H9 (cell line): ENCODE measurements around the gene DNM2. TPM values are rescaled to one million over a fixed set of nuclear protein-coding genes. Genes with fewer than 3 reads are reported as not detected.

Source experiments
- DNase-seq: peaks from one replicate; pipeline ENCODE4 v3.0.0-alpha.2; 2017
- H2AFZ ChIP-seq: one replicate; pipeline ENCODE4 v1.6.1; 2013; ENCODE audit warnings: mild to moderate bottlenecking, low read length, control low read depth, moderate library complexity
- H2AK5ac ChIP-seq: 2 replicates; pipeline ENCODE4 v1.6.1; 2013; ENCODE audit warnings: low read length, control low read depth, mixed read lengths; ENCODE audit not compliant: insufficient read length
- H2BK120ac ChIP-seq: one replicate; pipeline ENCODE4 v1.6.1; 2013; ENCODE audit warnings: low read depth, mild to moderate bottlenecking, low read length, control low read depth, inconsistent platforms; ENCODE audit not compliant: poor library complexity, severe bottlenecking
- H2BK12ac ChIP-seq: 2 replicates; pipeline ENCODE4 v1.6.1; 2013; ENCODE audit warnings: low read length, control low read depth, mixed read lengths, low read depth; ENCODE audit not compliant: insufficient read length
- H2BK15ac ChIP-seq: 2 replicates; pipeline ENCODE4 v1.6.1; 2013; ENCODE audit warnings: low read depth, low read length, control low read depth
- H2BK20ac ChIP-seq: one replicate; pipeline ENCODE4 v1.6.1; 2013; ENCODE audit warnings: low read depth, mild to moderate bottlenecking, low read length, control low read depth, inconsistent platforms; ENCODE audit not compliant: poor library complexity, severe bottlenecking
- H2BK5ac ChIP-seq: 2 replicates; pipeline ENCODE4 v1.6.1; 2013; ENCODE audit warnings: low read length, control low read depth, mixed read lengths; ENCODE audit not compliant: insufficient read length
- H3K14ac ChIP-seq: 2 replicates; pipeline ENCODE4 v1.6.1; 2013; ENCODE audit warnings: low read length, control low read depth; ENCODE audit not compliant: insufficient read depth
- H3K18ac ChIP-seq: 2 replicates; pipeline ENCODE4 v1.6.1; 2013; ENCODE audit warnings: low read depth, mild to moderate bottlenecking, mixed read lengths, low read length, control low read depth; ENCODE audit not compliant: insufficient read length
- H3K23ac ChIP-seq: 2 replicates; pipeline ENCODE4 v1.6.1; 2013; ENCODE audit warnings: low read length, control low read depth, mixed read lengths, low read depth; ENCODE audit not compliant: insufficient read length
- H3K23me2 ChIP-seq: 2 replicates; pipeline ENCODE4 v1.6.1; 2013; ENCODE audit warnings: low read depth, mild to moderate bottlenecking, mixed read lengths, low read length, control low read depth; ENCODE audit not compliant: insufficient read length, poor library complexity, severe bottlenecking
- H3K27ac ChIP-seq: 2 replicates; pipeline ENCODE4 v1.5.1; 2013; ENCODE audit warnings: low read length, control low read depth, mixed read lengths, low read depth; ENCODE audit not compliant: insufficient read length
- H3K27me3 ChIP-seq: 2 replicates; pipeline ENCODE4 v1.6.1; 2013; ENCODE audit warnings: low read length, control low read depth, inconsistent platforms; ENCODE audit not compliant: insufficient read depth
- H3K4ac ChIP-seq: 2 replicates; pipeline ENCODE4 v1.6.1; 2013; ENCODE audit warnings: low read depth, mild to moderate bottlenecking, control low read depth, inconsistent platforms, low read length, moderate library complexity
- H3K4me1 ChIP-seq: 2 replicates; pipeline ENCODE4 v1.6.1; 2013; ENCODE audit warnings: low read length, control low read depth, inconsistent platforms; ENCODE audit not compliant: insufficient read depth
- H3K4me2 ChIP-seq: 2 replicates; pipeline ENCODE4 v1.6.1; 2013; ENCODE audit warnings: low read length, control low read depth, mixed read lengths; ENCODE audit not compliant: insufficient read length, insufficient read depth
- H3K56ac ChIP-seq: 2 replicates; pipeline ENCODE4 v1.6.1; 2013; ENCODE audit warnings: low read depth, mild to moderate bottlenecking, mixed read lengths, low read length, control low read depth; ENCODE audit not compliant: insufficient read length
- H3K79me1 ChIP-seq: 2 replicates; pipeline ENCODE4 v1.6.1; 2013; ENCODE audit warnings: low read depth, mild to moderate bottlenecking, moderate library complexity, low read length, control low read depth, inconsistent platforms; ENCODE audit not compliant: insufficient read depth, poor library complexity, severe bottlenecking
- H3K79me2 ChIP-seq: 2 replicates; pipeline ENCODE4 v1.6.1; 2013; ENCODE audit warnings: low read length, control low read depth, inconsistent platforms; ENCODE audit not compliant: insufficient read depth
- H3K9ac ChIP-seq: 2 replicates; pipeline ENCODE4 v1.6.1; 2013; ENCODE audit warnings: low read length, control low read depth, mixed read lengths; ENCODE audit not compliant: insufficient read length; ENCODE audit errors: extremely low read depth
- H3K9me3 ChIP-seq: one replicate; pipeline ENCODE4 v1.6.1; 2013; ENCODE audit warnings: low read depth, low read length, inconsistent platforms; ENCODE audit not compliant: control insufficient read depth
- H3T11ph ChIP-seq: one replicate; pipeline ENCODE4 v1.6.1; 2013; ENCODE audit warnings: mild to moderate bottlenecking, low read length, control low read depth, inconsistent platforms
- H4K20me1 ChIP-seq: one replicate; pipeline ENCODE4 v1.6.1; 2013; ENCODE audit not compliant: control insufficient read depth, insufficient read length, insufficient read depth
- H4K5ac ChIP-seq: 2 replicates; pipeline ENCODE4 v1.6.1; 2013; ENCODE audit warnings: low read depth, mild to moderate bottlenecking, mixed read lengths, low read length, control low read depth; ENCODE audit not compliant: insufficient read length
- H4K8ac ChIP-seq: replicated peaks from 2 replicates; pipeline ENCODE4 v1.6.1; 2013; ENCODE audit warnings: low read length, control low read depth, mixed read lengths, low read depth; ENCODE audit not compliant: insufficient read length
- H4K91ac ChIP-seq: 2 replicates; pipeline ENCODE4 v1.6.1; 2013; ENCODE audit warnings: low read depth, mild to moderate bottlenecking, moderate library complexity, mixed read lengths, low read length, control low read depth; ENCODE audit not compliant: insufficient read length
- H3K27ac Mint-ChIP-seq, 3 experiments: 2 replicates in 2 of 3; 3 replicates in 1 of 3; pipeline ENCODE4 v1.8.0; 2020 to 2021; ENCODE audit warnings: mixed read lengths in 3 of 3, mild to moderate bottlenecking in 1 of 3, moderate library complexity in 1 of 3
- H3K27me3 Mint-ChIP-seq: 2 replicates; pipeline ENCODE4 v1.8.0; 2021; ENCODE audit warnings: low read depth, mild to moderate bottlenecking, moderate library complexity, mixed read lengths
- H3K36me3 Mint-ChIP-seq, 3 experiments: 2 replicates in 2 of 3; 3 replicates in 1 of 3; pipeline ENCODE4 v1.8.0; 2020 to 2021; ENCODE audit warnings: low read depth in 3 of 3, mixed read lengths in 3 of 3; ENCODE audit not compliant: insufficient read depth in 1 of 3
- H3K4me1 Mint-ChIP-seq, 2 experiments: 2 replicates each; pipeline ENCODE4 v1.8.0; 2020; ENCODE audit warnings: mixed read lengths in 2 of 2
- H3K4me3 Mint-ChIP-seq, 2 experiments: 2 replicates in 1 of 2; 3 replicates in 1 of 2; pipeline ENCODE4 v1.8.0; 2020 to 2021; ENCODE audit warnings: mild to moderate bottlenecking in 2 of 2, mixed read lengths in 2 of 2, moderate library complexity in 1 of 2
- H3K9me3 Mint-ChIP-seq, 2 experiments: 2 replicates in 1 of 2; 3 replicates in 1 of 2; pipeline ENCODE4 v1.8.0; 2020; ENCODE audit warnings: mild to moderate bottlenecking in 2 of 2, mixed read lengths in 2 of 2, moderate library complexity in 1 of 2
- CTCF ChIP-seq: fragments of 200-600 bp; sonication (generic); conservative IDR thresholded peaks from 3 replicates; pipeline ENCODE4 v1.8.0; 2021; ENCODE audit warnings: antibody characterized with exemption, mild to moderate bottlenecking
- WGBS: extraction: QIAGEN DNeasy Blood & Tissue Kit; methylation state at CpG from one replicate; pipeline ENCODE4 v1.1.7; 2013; ENCODE audit warnings: missing lambda C conversion rate, low lambda C conversion rate, mixed read lengths; ENCODE audit not compliant: insufficient read length; ENCODE audit errors: extremely low coverage; 5-methylcytosine and 5-hydroxymethylcytosine counted together
- total RNA-seq: library from RNA; stranded (reverse); gene quantifications from 2 replicates; pipeline ENCODE4 v1.2.1, GENCODE V29; 2021

DNM2 gene
- total RNA-seq, 1 experiment from 2014 or later = 152 TPM

- H3K79me2 ChIP-seq = no peaks in the 10 kb centered on the region; the same call in 1 of the 2 replicates
- H2AK5ac ChIP-seq = no peak overlapping the region
- no peak overlapping the region for H4K91ac ChIP-seq
- no peak overlapping the region for H2BK20ac ChIP-seq
- H2BK5ac ChIP-seq = no peak overlapping the region
- H3K4me1 ChIP-seq = no peaks in the 10 kb centered on the region; the same call in 1 of the 2 replicates
- no peak overlapping the region for H3K9ac ChIP-seq
- TF ChIP-seq CTCF = no peak
- H3K9me3 ChIP-seq = no peaks in the 10 kb centered on the region
- H3K4ac ChIP-seq = no peak overlapping the region
- H3T11ph ChIP-seq = no peak overlapping the region
- H3K79me1 ChIP-seq = no peaks in the 10 kb centered on the region
- no peak overlapping the region for H2AFZ ChIP-seq
- H3K27me3 ChIP-seq = no peaks in the 10 kb centered on the region
- no peak overlapping the region for H3K27ac ChIP-seq
- H3K18ac ChIP-seq = no peak overlapping the region
- no peaks in the 10 kb centered on the region for H4K20me1 ChIP-seq
- no peak overlapping the region for H2BK12ac ChIP-seq
- H3K14ac ChIP-seq = no peak overlapping the region
- no peak overlapping the region for H4K5ac ChIP-seq
- no peak overlapping the region for H3K23ac ChIP-seq
- H3K27ac Mint-ChIP-seq = peak overlapping the region; percentile 27 to 87 (median 69)
- H3K4me1 Mint-ChIP-seq = peaks cover 24 to 27% of the 10 kb centered on the region in 2 experiments
- no peak overlapping the region for H2BK15ac ChIP-seq
- H4K8ac ChIP-seq = no peak overlapping the region
- no peaks in the 10 kb centered on the region for H3K27me3 Mint-ChIP-seq
- WGBS = no CpG with 5 or more reads among the region's 17 CpGs
- peaks cover 10 to 34% (median 25%) of the 10 kb centered on the region in 3 experiments; a peak in 6 of 7 replicates for H3K36me3 Mint-ChIP-seq
- H3K23me2 ChIP-seq = no peaks in the 10 kb centered on the region
- no peak overlapping the region for H3K4me3 Mint-ChIP-seq
- H3K9me3 Mint-ChIP-seq = no peaks in the 10 kb centered on the region
- no peak for DNase-seq
- no peak overlapping the region for H2BK120ac ChIP-seq
- no peak overlapping the region for H3K4me2 ChIP-seq
- no peak overlapping the region for H3K56ac ChIP-seq
Observed at GRCh38 chr19:10760273-10760944, 42.5 kb downstream of the DNM2 start.
